HFFc6 (cell line): Measurements from ENCODE around the gene SEPTIN5. TPM values are rescaled to one million over a fixed set of nuclear protein-coding genes. Genes with fewer than 3 reads are reported as not detected.

Source experiments
- DNase-seq: peaks from one replicate; pipeline ENCODE4 v3.0.0-alpha.2; 2018
- H3K27ac Mint-ChIP-seq: 2 replicates; pipeline ENCODE4 v1.8.0; 2020; ENCODE audit warnings: mild to moderate bottlenecking, mixed read lengths
- H3K27me3 Mint-ChIP-seq: 2 replicates; pipeline ENCODE4 v1.8.0; 2021; ENCODE audit warnings: mild to moderate bottlenecking, moderate library complexity, mixed read lengths; ENCODE audit not compliant: insufficient read depth
- H3K36me3 Mint-ChIP-seq: 2 replicates; pipeline ENCODE4 v1.8.0; 2021; ENCODE audit warnings: low read depth, mixed read lengths
- H3K4me1 Mint-ChIP-seq: 2 replicates; pipeline ENCODE4 v1.8.0; 2020; ENCODE audit warnings: low read depth, mixed read lengths
- H3K4me3 Mint-ChIP-seq: 2 replicates; pipeline ENCODE4 v1.8.0; 2020; ENCODE audit warnings: mild to moderate bottlenecking, moderate library complexity, mixed read lengths
- H3K9me3 Mint-ChIP-seq: 2 replicates; pipeline ENCODE4 v1.8.0; 2020; ENCODE audit warnings: mild to moderate bottlenecking, mixed read lengths
- CTCF ChIP-seq: fragments of 200-600 bp; sonication (generic); IDR thresholded peaks from 2 replicates; pipeline ENCODE4 v1.5.0; 2021; ENCODE audit warnings: antibody characterized with exemption, mild to moderate bottlenecking
- total RNA-seq, 6 experiments: library from RNA; stranded (reverse); fragmentation: NEBNext Ultra II Directional; extraction: Animal tissue kit (Norgen Biotek cat#: 25700); gene quantifications; 2 replicates in 1 of 6; 3 replicates in 5 of 6; pipeline ENCODE4 v1.2.3, GENCODE V29; 2021

SEPTIN5 gene
- total RNA-seq, 6 experiments from 2014 or later: 4.9 to 13.7 (median 6.5) TPM

- DNase-seq: no peak
- Mint-ChIP-seq H3K4me3 (no peak overlapping the region), H3K36me3 (no peaks in the 10 kb centered on the region), H3K4me1 (no peaks in the 10 kb centered on the region), H3K9me3 (no peaks in the 10 kb centered on the region), H3K27ac (no peak overlapping the region), H3K27me3 (peaks cover 1% of the 10 kb centered on the region)
- no peak for TF ChIP-seq CTCF
These were observed 26.3 kb downstream of the SEPTIN5 start for GRCh38 chr22:19740586-19740985.

DNA sequence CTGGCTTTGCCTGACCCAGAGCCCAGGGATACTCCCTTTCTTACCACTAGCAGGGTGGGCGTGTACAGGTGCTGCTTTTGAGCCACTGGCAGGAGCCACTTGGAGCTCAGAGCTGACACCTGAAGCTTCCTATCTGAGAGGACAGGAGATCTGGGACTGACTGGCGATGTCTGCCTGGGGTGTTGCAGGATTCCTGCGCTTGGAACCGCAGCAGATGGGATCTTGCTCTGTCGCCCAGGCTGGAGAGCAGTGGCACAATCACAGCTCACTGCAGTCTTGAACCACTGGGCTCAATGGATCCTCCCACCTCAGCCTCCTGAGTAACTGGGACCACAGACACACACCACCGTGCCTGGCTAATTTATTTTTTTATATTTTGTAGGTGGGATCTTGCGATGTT, 26.8 kb downstream of the SEPTIN5 start:
- Mint-ChIP-seq H3K36me3 (no peaks in the 10 kb centered on the region), H3K27me3 (peaks cover 1% of the 10 kb centered on the region), H3K4me1 (no peaks in the 10 kb centered on the region), H3K4me3 (no peak overlapping the region), H3K27ac (no peak overlapping the region), H3K9me3 (no peaks in the 10 kb centered on the region)
- no peak for TF ChIP-seq CTCF
- no peak for DNase-seq

GRCh38 chr22:19742160-19743066, 28.1 kb downstream of the SEPTIN5 start:
- no peak overlapping the region for H3K27ac Mint-ChIP-seq
- TF ChIP-seq CTCF: no peak
- H3K36me3 Mint-ChIP-seq: no peaks in the 10 kb centered on the region
- no peak for DNase-seq
- H3K9me3 Mint-ChIP-seq: no peaks in the 10 kb centered on the region
- no peak overlapping the region for H3K4me3 Mint-ChIP-seq
- peaks cover 1% of the 10 kb centered on the region for H3K27me3 Mint-ChIP-seq
- no peaks in the 10 kb centered on the region for H3K4me1 Mint-ChIP-seq

- H3K27ac Mint-ChIP-seq: no peak overlapping the region
- H3K4me3 Mint-ChIP-seq: no peak overlapping the region
- peaks cover 1% of the 10 kb centered on the region for H3K27me3 Mint-ChIP-seq
- H3K9me3 Mint-ChIP-seq: no peaks in the 10 kb centered on the region
- no peaks in the 10 kb centered on the region for H3K36me3 Mint-ChIP-seq
- H3K4me1 Mint-ChIP-seq: no peaks in the 10 kb centered on the region
- no peak for DNase-seq
- no peak for TF ChIP-seq CTCF
These were observed 28.8 kb downstream of the SEPTIN5 start for GRCh38 chr22:19743081-19743480.

GRCh38 chr22:19743651-19744050, 29.3 kb downstream of the SEPTIN5 start:
- Mint-ChIP-seq H3K9me3 (no peaks in the 10 kb centered on the region), H3K27ac (no peak overlapping the region), H3K4me1 (0 out of 2 replicates have a peak, but pooled peaks cover under 1% of the 10 kb centered on the region), H3K4me3 (no peak overlapping the region), H3K27me3 (peaks cover 5% of the 10 kb centered on the region), H3K36me3 (no peaks in the 10 kb centered on the region)
- DNase-seq: no peak
- no peak for TF ChIP-seq CTCF
